ENCODE data around the gene XRCC6.

Gene XRCC6

GRCh38 chr22:41575533-41575932, 45.6 kb upstream of the XRCC6 start:
- no peaks in the 10 kb centered on the region for H3K79me1 ChIP-seq (ENCODE audit: low read length)
- H3K36me3 ChIP-seq (ENCODE audit: control insufficient read depth, insufficient read depth, low read length): no peaks in the 10 kb centered on the region
- no peak overlapping the region for H4K8ac ChIP-seq (ENCODE audit: low read depth, low read length)
- H3K4ac ChIP-seq (ENCODE audit: low read depth, low read length): no peak overlapping the region
- H2AK5ac ChIP-seq (ENCODE audit: low read length): no peak overlapping the region
- no peak overlapping the region for H3K4me3 ChIP-seq (ENCODE audit: low read length)
- H3K9ac ChIP-seq (ENCODE audit: low read length): no peak overlapping the region
- no peak overlapping the region for H2BK15ac ChIP-seq (replicated peaks; ENCODE audit: low read depth)
- WGBS (ENCODE audit: extremely low coverage, insufficient coverage, low lambda C conversion rate): no CpG with 5 or more reads among the region's 15 CpGs
- no peak overlapping the region for H3K18ac ChIP-seq (ENCODE audit: low read length)
- H3K4me2 ChIP-seq (ENCODE audit: low read length): no peak overlapping the region
- H3K27me3 ChIP-seq (ENCODE audit: insufficient read depth, low read length, poor library complexity): no peaks in the 10 kb centered on the region
- no peak overlapping the region for H2BK5ac ChIP-seq (ENCODE audit: low read length)
- H3K79me2 ChIP-seq (ENCODE audit: control insufficient read depth, insufficient read depth, low read length): no peaks in the 10 kb centered on the region
- H3K56ac ChIP-seq (ENCODE audit: low read length): no peak overlapping the region
- H3K27ac ChIP-seq (ENCODE audit: low read depth, low read length): no peak overlapping the region
- H3K4me1 ChIP-seq (ENCODE audit: control insufficient read depth, low read depth, low read length): no peaks in the 10 kb centered on the region
- H2BK120ac ChIP-seq (ENCODE audit: low read depth, low read length): no peak overlapping the region
- no peak overlapping the region for H4K5ac ChIP-seq (ENCODE audit: low read length)
- no peak for DNase-seq
- no peak overlapping the region for H3K23ac ChIP-seq (ENCODE audit: low read length)

GRCh38 chr22:41576877-41577276, 44.2 kb upstream of the XRCC6 start:
- no peak overlapping the region for H2BK120ac ChIP-seq (ENCODE audit: low read depth, low read length)
- no peak overlapping the region for H4K8ac ChIP-seq (ENCODE audit: low read depth, low read length)
- no peak overlapping the region for H3K4ac ChIP-seq (ENCODE audit: low read depth, low read length)
- no peaks in the 10 kb centered on the region for H3K27me3 ChIP-seq (ENCODE audit: insufficient read depth, low read length, poor library complexity)
- no peak overlapping the region for H3K4me3 ChIP-seq (ENCODE audit: low read length)
- peak; percentile 92 for DNase-seq
- no peak overlapping the region for H2BK15ac ChIP-seq (replicated peaks; ENCODE audit: low read depth)
- no peak overlapping the region for H3K23ac ChIP-seq (ENCODE audit: low read length)
- H3K9ac ChIP-seq (ENCODE audit: low read length): no peak overlapping the region
- H3K4me2 ChIP-seq (ENCODE audit: low read length): no peak overlapping the region
- no peak overlapping the region for H2AK5ac ChIP-seq (ENCODE audit: low read length)
- H3K79me1 ChIP-seq (ENCODE audit: low read length): no peaks in the 10 kb centered on the region
- no peak overlapping the region for H4K5ac ChIP-seq (ENCODE audit: low read length)
- no peak overlapping the region for H3K18ac ChIP-seq (ENCODE audit: low read length)
- no peak overlapping the region for H3K27ac ChIP-seq (ENCODE audit: low read depth, low read length)
- H3K79me2 ChIP-seq (ENCODE audit: control insufficient read depth, insufficient read depth, low read length): no peaks in the 10 kb centered on the region
- H3K4me1 ChIP-seq (ENCODE audit: control insufficient read depth, low read depth, low read length): no peaks in the 10 kb centered on the region
- no peaks in the 10 kb centered on the region for H3K36me3 ChIP-seq (ENCODE audit: control insufficient read depth, insufficient read depth, low read length)
- no CpG with 5 or more reads among the region's 9 CpGs for WGBS (ENCODE audit: extremely low coverage, insufficient coverage, low lambda C conversion rate)
- H2BK5ac ChIP-seq (ENCODE audit: low read length): no peak overlapping the region
- no peak overlapping the region for H3K56ac ChIP-seq (ENCODE audit: low read length)

- no peaks in the 10 kb centered on the region for H3K4me1 ChIP-seq (ENCODE audit: control insufficient read depth, low read depth, low read length)
- H3K56ac ChIP-seq (ENCODE audit: low read length): no peak overlapping the region
- no peak overlapping the region for H2AK5ac ChIP-seq (ENCODE audit: low read length)
- no peak overlapping the region for H3K27ac ChIP-seq (ENCODE audit: low read depth, low read length)
- no peak overlapping the region for H3K4ac ChIP-seq (ENCODE audit: low read depth, low read length)
- no peak for DNase-seq
- no peak overlapping the region for H4K5ac ChIP-seq (ENCODE audit: low read length)
- H3K79me1 ChIP-seq (ENCODE audit: low read length): no peaks in the 10 kb centered on the region
- H3K36me3 ChIP-seq (ENCODE audit: control insufficient read depth, insufficient read depth, low read length): no peaks in the 10 kb centered on the region
- no peak overlapping the region for H3K4me2 ChIP-seq (ENCODE audit: low read length)
- H3K27me3 ChIP-seq (ENCODE audit: insufficient read depth, low read length, poor library complexity): no peaks in the 10 kb centered on the region
- no peak overlapping the region for H3K18ac ChIP-seq (ENCODE audit: low read length)
- H3K9ac ChIP-seq (ENCODE audit: low read length): no peak overlapping the region
- WGBS (ENCODE audit: extremely low coverage, insufficient coverage, low lambda C conversion rate): no CpG with 5 or more reads among the region's 8 CpGs
- no peak overlapping the region for H2BK15ac ChIP-seq (replicated peaks; ENCODE audit: low read depth)
- H3K4me3 ChIP-seq (ENCODE audit: low read length): no peak overlapping the region
- H4K8ac ChIP-seq (ENCODE audit: low read depth, low read length): no peak overlapping the region
- H2BK120ac ChIP-seq (ENCODE audit: low read depth, low read length): no peak overlapping the region
- H2BK5ac ChIP-seq (ENCODE audit: low read length): no peak overlapping the region
- no peaks in the 10 kb centered on the region for H3K79me2 ChIP-seq (ENCODE audit: control insufficient read depth, insufficient read depth, low read length)
- H3K23ac ChIP-seq (ENCODE audit: low read length): no peak overlapping the region
These were observed 43.0 kb upstream of the XRCC6 start for GRCh38 chr22:41578114-41578513.

GRCh38 chr22:41578818-41579217, 42.3 kb upstream of the XRCC6 start:
- H3K56ac ChIP-seq (ENCODE audit: low read length): no peak overlapping the region
- no peak overlapping the region for H2BK15ac ChIP-seq (replicated peaks; ENCODE audit: low read depth)
- H3K18ac ChIP-seq (ENCODE audit: low read length): no peak overlapping the region
- no peaks in the 10 kb centered on the region for H3K36me3 ChIP-seq (ENCODE audit: control insufficient read depth, insufficient read depth, low read length)
- H3K27me3 ChIP-seq (ENCODE audit: insufficient read depth, low read length, poor library complexity): no peaks in the 10 kb centered on the region
- H4K5ac ChIP-seq (ENCODE audit: low read length): no peak overlapping the region
- H2BK5ac ChIP-seq (ENCODE audit: low read length): no peak overlapping the region
- H2AK5ac ChIP-seq (ENCODE audit: low read length): no peak overlapping the region
- H3K4me3 ChIP-seq (ENCODE audit: low read length): no peak overlapping the region
- DNase-seq: no peak
- no peak overlapping the region for H3K4ac ChIP-seq (ENCODE audit: low read depth, low read length)
- WGBS (ENCODE audit: extremely low coverage, insufficient coverage, low lambda C conversion rate): no CpG with 5 or more reads among the region's 9 CpGs
- H3K27ac ChIP-seq (ENCODE audit: low read depth, low read length): no peak overlapping the region
- no peaks in the 10 kb centered on the region for H3K79me2 ChIP-seq (ENCODE audit: control insufficient read depth, insufficient read depth, low read length)
- H3K9ac ChIP-seq (ENCODE audit: low read length): no peak overlapping the region
- no peak overlapping the region for H3K4me2 ChIP-seq (ENCODE audit: low read length)
- H3K79me1 ChIP-seq (ENCODE audit: low read length): no peaks in the 10 kb centered on the region
- H3K4me1 ChIP-seq (ENCODE audit: control insufficient read depth, low read depth, low read length): no peaks in the 10 kb centered on the region
- H2BK120ac ChIP-seq (ENCODE audit: low read depth, low read length): no peak overlapping the region
- H3K23ac ChIP-seq (ENCODE audit: low read length): no peak overlapping the region
- no peak overlapping the region for H4K8ac ChIP-seq (ENCODE audit: low read depth, low read length)

GRCh38 chr22:41579297-41579996, 41.6 kb upstream of the XRCC6 start:
- no peak for DNase-seq
- Histone ChIP-seq H3K79me1 (ENCODE audit: low read length) (no peaks in the 10 kb centered on the region), H3K4me3 (ENCODE audit: low read length) (no peak overlapping the region), H3K4me2 (ENCODE audit: low read length) (no peak overlapping the region), H4K5ac (ENCODE audit: low read length) (no peak overlapping the region), H2BK15ac (replicated peaks; ENCODE audit: low read depth) (no peak overlapping the region), H2BK120ac (ENCODE audit: low read depth, low read length) (no peak overlapping the region), H3K36me3 (ENCODE audit: control insufficient read depth, insufficient read depth, low read length) (no peaks in the 10 kb centered on the region), H3K56ac (ENCODE audit: low read length) (no peak overlapping the region), H2BK5ac (ENCODE audit: low read length) (no peak overlapping the region), H3K79me2 (ENCODE audit: control insufficient read depth, insufficient read depth, low read length) (no peaks in the 10 kb centered on the region), H4K8ac (ENCODE audit: low read depth, low read length) (no peak overlapping the region), H3K18ac (ENCODE audit: low read length) (no peak overlapping the region), H3K9ac (ENCODE audit: low read length) (no peak overlapping the region), H3K4ac (ENCODE audit: low read depth, low read length) (no peak overlapping the region), H2AK5ac (ENCODE audit: low read length) (no peak overlapping the region), H3K4me1 (ENCODE audit: control insufficient read depth, low read depth, low read length) (no peaks in the 10 kb centered on the region), H3K27me3 (ENCODE audit: insufficient read depth, low read length, poor library complexity) (no peaks in the 10 kb centered on the region), H3K23ac (ENCODE audit: low read length) (no peak overlapping the region), H3K27ac (ENCODE audit: low read depth, low read length) (no peak overlapping the region)
- WGBS (ENCODE audit: extremely low coverage, insufficient coverage, low lambda C conversion rate): no CpG with 5 or more reads among the region's 12 CpGs

- no peak overlapping the region for H3K23ac ChIP-seq (ENCODE audit: low read length)
- DNase-seq: no peak
- no peak overlapping the region for H2BK120ac ChIP-seq (ENCODE audit: low read depth, low read length)
- no peak overlapping the region for H2AK5ac ChIP-seq (ENCODE audit: low read length)
- no peaks in the 10 kb centered on the region for H3K79me2 ChIP-seq (ENCODE audit: control insufficient read depth, insufficient read depth, low read length)
- H2BK15ac ChIP-seq (replicated peaks; ENCODE audit: low read depth): no peak overlapping the region
- no peaks in the 10 kb centered on the region for H3K79me1 ChIP-seq (ENCODE audit: low read length)
- H3K27ac ChIP-seq (ENCODE audit: low read depth, low read length): no peak overlapping the region
- H2BK5ac ChIP-seq (ENCODE audit: low read length): no peak overlapping the region
- no peak overlapping the region for H3K4ac ChIP-seq (ENCODE audit: low read depth, low read length)
- H3K4me3 ChIP-seq (ENCODE audit: low read length): no peak overlapping the region
- H4K5ac ChIP-seq (ENCODE audit: low read length): no peak overlapping the region
- H3K18ac ChIP-seq (ENCODE audit: low read length): no peak overlapping the region
- no peak overlapping the region for H4K8ac ChIP-seq (ENCODE audit: low read depth, low read length)
- no CpG with 5 or more reads among the region's 6 CpGs for WGBS (ENCODE audit: extremely low coverage, insufficient coverage, low lambda C conversion rate)
- H3K56ac ChIP-seq (ENCODE audit: low read length): no peak overlapping the region
- no peak overlapping the region for H3K4me2 ChIP-seq (ENCODE audit: low read length)
- H3K9ac ChIP-seq (ENCODE audit: low read length): no peak overlapping the region
- no peaks in the 10 kb centered on the region for H3K27me3 ChIP-seq (ENCODE audit: insufficient read depth, low read length, poor library complexity)
- H3K36me3 ChIP-seq (ENCODE audit: control insufficient read depth, insufficient read depth, low read length): no peaks in the 10 kb centered on the region
- H3K4me1 ChIP-seq (ENCODE audit: control insufficient read depth, low read depth, low read length): no peaks in the 10 kb centered on the region
These were observed 41.1 kb upstream of the XRCC6 start for GRCh38 chr22:41579997-41580355.

Measured in mesendoderm (in vitro differentiated cells).